Thyroid gland (tissue), 4 donors: ENCODE measurements around the gene SRRT.

Experiments used
- POLR2A ChIP-seq, 2 donors: fragments of 450-650 bp; IDR thresholded peaks; one replicate each; pipeline ENCODE4 v1.6.1; 2017; ENCODE audit warnings: antibody characterized with exemption in 2 of 2, mild to moderate bottlenecking in 2 of 2, moderate library complexity in 1 of 2
- TF ChIP-seq, protein P1 (sequence below), 6 experiments: fragments of 200-600 bp in 3 of 6; fragments of 450-650 bp in 3 of 6; sonication (generic) in 3 of 6; IDR thresholded peaks; one replicate each; pipeline ENCODE4 v1.5.1; 2016 to 2019; ENCODE audit warnings: antibody characterized with exemption in 6 of 6, mild to moderate bottlenecking in 2 of 6, inconsistent platforms in 1 of 6, moderate library complexity in 1 of 6

- TF ChIP-seq, protein P1, sequence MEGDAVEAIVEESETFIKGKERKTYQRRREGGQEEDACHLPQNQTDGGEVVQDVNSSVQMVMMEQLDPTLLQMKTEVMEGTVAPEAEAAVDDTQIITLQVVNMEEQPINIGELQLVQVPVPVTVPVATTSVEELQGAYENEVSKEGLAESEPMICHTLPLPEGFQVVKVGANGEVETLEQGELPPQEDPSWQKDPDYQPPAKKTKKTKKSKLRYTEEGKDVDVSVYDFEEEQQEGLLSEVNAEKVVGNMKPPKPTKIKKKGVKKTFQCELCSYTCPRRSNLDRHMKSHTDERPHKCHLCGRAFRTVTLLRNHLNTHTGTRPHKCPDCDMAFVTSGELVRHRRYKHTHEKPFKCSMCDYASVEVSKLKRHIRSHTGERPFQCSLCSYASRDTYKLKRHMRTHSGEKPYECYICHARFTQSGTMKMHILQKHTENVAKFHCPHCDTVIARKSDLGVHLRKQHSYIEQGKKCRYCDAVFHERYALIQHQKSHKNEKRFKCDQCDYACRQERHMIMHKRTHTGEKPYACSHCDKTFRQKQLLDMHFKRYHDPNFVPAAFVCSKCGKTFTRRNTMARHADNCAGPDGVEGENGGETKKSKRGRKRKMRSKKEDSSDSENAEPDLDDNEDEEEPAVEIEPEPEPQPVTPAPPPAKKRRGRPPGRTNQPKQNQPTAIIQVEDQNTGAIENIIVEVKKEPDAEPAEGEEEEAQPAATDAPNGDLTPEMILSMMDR (IDR thresholded peaks at IDR 0.05) = no peak
- no peak for TF ChIP-seq POLR2A (IDR thresholded peaks at IDR 0.05)
Observed at GRCh38 chr7:100874300-100874576, 665 bp upstream of the SRRT start.
